ENCODE results near the gene CHIA. TPM values are rescaled to one million over a fixed set of nuclear protein-coding genes. Genes with fewer than 3 reads are reported as not detected.

The CHIA gene
- total RNA-seq, 1 experiment from 2014 or later: not detected

GRCh38 chr1:111346089-111346885 lies 55.6 kb downstream of the CHIA start:
- DNase-seq: peak; percentile 90 to 91
- no TSS peak for BruUV-seq (replicated peaks)
- Mint-ChIP-seq H3K27me3 (ENCODE audit: insufficient read depth, unreplicated experiment) (no peaks in the 10 kb centered on the region), H3K36me3 (ENCODE audit: insufficient read depth, unreplicated experiment) (no peaks in the 10 kb centered on the region), H3K4me1 (ENCODE audit: low read depth, unreplicated experiment) (peaks cover 19% of the 10 kb centered on the region), H3K9me3 (ENCODE audit: unreplicated experiment) (no peaks in the 10 kb centered on the region), H3K27ac (ENCODE audit: unreplicated experiment) (peak overlapping the region; percentile 81), H3K4me3 (ENCODE audit: unreplicated experiment) (peak overlapping the region; percentile 91)
- POLR2A ChIA-PET: interaction anchor here (0.8 to 1.0 kb wide), 4 partner anchors 54 to 382 kb away, joined by 3 to 5 read pairs (median 4); partner anchors contain the start of gene LRIF1
- H3K27me3 ChIP-seq (replicated peaks; ENCODE audit: control insufficient read depth, insufficient read depth, low read length): no peaks in the 10 kb centered on the region
- H3K36me3 ChIP-seq (ENCODE audit: control insufficient read depth, insufficient read depth, low read length): no peaks in the 10 kb centered on the region
- CTCF ChIA-PET: interaction anchor here (0.8 to 1.2 kb wide), 3 partner anchors 53 to 155 kb away, joined by 3 to 5 read pairs (median 3); no protein-coding TSS in a partner anchor
- TF ChIP-seq CTCF (IDR thresholded peaks at IDR 0.05; ENCODE audit: insufficient read depth in 1 of 2, low read depth in 1 of 2, low read length in 1 of 2, severe bottlenecking in 1 of 2, unreplicated experiment in 1 of 2): peak; percentile 17 to 18
- H3K4me1 ChIP-seq: 0 out of 2 replicates have a peak, but pooled peaks cover 5% of the 10 kb centered on the region
- H3K4me3 ChIP-seq (ENCODE audit: low read depth, low read length): peak overlapping the region; percentile 37
- no peaks in the 10 kb centered on the region for H3K9me3 ChIP-seq
- intact Hi-C loops (cut with micrococcal nuclease; ENCODE audit: unreplicated experiment): loop anchor here (1.0 to 5.0 kb wide), 3 partner anchors 14 to 124 kb away; no protein-coding TSS in a partner anchor

- BruUV-seq (replicated peaks): no TSS peak
- H3K4me1 Mint-ChIP-seq (ENCODE audit: low read depth, unreplicated experiment): peaks cover 19% of the 10 kb centered on the region
- Histone ChIP-seq H3K36me3 (ENCODE audit: control insufficient read depth, insufficient read depth, low read length) (no peaks in the 10 kb centered on the region), H3K4me1 (peaks cover 8% of the 10 kb centered on the region; the same call in 1 of the 2 replicates), H3K4me3 (ENCODE audit: low read depth, low read length) (no peak overlapping the region; the same call in 1 of the 2 replicates), H3K9me3 (no peaks in the 10 kb centered on the region), H3K27me3 (replicated peaks; ENCODE audit: control insufficient read depth, insufficient read depth, low read length) (no peaks in the 10 kb centered on the region)
- H3K4me3 Mint-ChIP-seq (ENCODE audit: unreplicated experiment): peak overlapping the region; percentile 91
- no peaks in the 10 kb centered on the region for H3K36me3 Mint-ChIP-seq (ENCODE audit: insufficient read depth, unreplicated experiment)
- POLR2A ChIA-PET: interaction anchor here (0.5 to 0.9 kb wide), 2 partner anchors 9 to 71 kb away, joined by 3 to 4 read pairs; no protein-coding TSS in a partner anchor
- H3K9me3 Mint-ChIP-seq (ENCODE audit: unreplicated experiment): no peaks in the 10 kb centered on the region
- H3K27ac Mint-ChIP-seq (ENCODE audit: unreplicated experiment): peak overlapping the region; percentile 81
- intact Hi-C loops (cut with micrococcal nuclease; ENCODE audit: unreplicated experiment): loop anchor here (5.0 kb wide), 2 partner anchors 50 to 125 kb away; no protein-coding TSS in a partner anchor
- no peak for DNase-seq
- TF ChIP-seq CTCF (IDR thresholded peaks at IDR 0.05; ENCODE audit: insufficient read depth in 1 of 2, low read depth in 1 of 2, low read length in 1 of 2, severe bottlenecking in 1 of 2, unreplicated experiment in 1 of 2): no peak
- CTCF ChIA-PET: no interaction called here
- no peaks in the 10 kb centered on the region for H3K27me3 Mint-ChIP-seq (ENCODE audit: insufficient read depth, unreplicated experiment)
These were observed 56.4 kb downstream of the CHIA start for GRCh38 chr1:111347026-111347425.

GRCh38 chr1:111351700-111352099 lies 61.0 kb downstream of the CHIA start:
- POLR2A ChIA-PET: no interaction called here
- Mint-ChIP-seq H3K27ac (ENCODE audit: unreplicated experiment) (no peak overlapping the region), H3K4me1 (ENCODE audit: low read depth, unreplicated experiment) (peaks cover 16% of the 10 kb centered on the region), H3K36me3 (ENCODE audit: insufficient read depth, unreplicated experiment) (no peaks in the 10 kb centered on the region), H3K27me3 (ENCODE audit: insufficient read depth, unreplicated experiment) (no peaks in the 10 kb centered on the region), H3K9me3 (ENCODE audit: unreplicated experiment) (no peaks in the 10 kb centered on the region), H3K4me3 (ENCODE audit: unreplicated experiment) (no peak overlapping the region)
- no peak for DNase-seq
- no peak overlapping the region for H3K4me3 ChIP-seq (ENCODE audit: low read depth, low read length)
- no peaks in the 10 kb centered on the region for H3K36me3 ChIP-seq (ENCODE audit: control insufficient read depth, insufficient read depth, low read length)
- CTCF ChIA-PET: no interaction called here
- no peaks in the 10 kb centered on the region for H3K9me3 ChIP-seq
- TF ChIP-seq CTCF (IDR thresholded peaks at IDR 0.05; ENCODE audit: insufficient read depth in 1 of 2, low read depth in 1 of 2, low read length in 1 of 2, severe bottlenecking in 1 of 2, unreplicated experiment in 1 of 2): no peak
- H3K4me1 ChIP-seq: peaks cover 14% of the 10 kb centered on the region
- intact Hi-C loops (cut with micrococcal nuclease; ENCODE audit: unreplicated experiment): no loop called here
- no TSS peak for BruUV-seq (replicated peaks)
- H3K27me3 ChIP-seq (replicated peaks; ENCODE audit: control insufficient read depth, insufficient read depth, low read length): no peaks in the 10 kb centered on the region
